K562 (cell line): ENCODE measurements around the gene COMMD4. TPM values are rescaled to one million over a fixed set of nuclear protein-coding genes. Genes with fewer than 3 reads are reported as not detected.

ENCODE experiments used
- ATAC-seq: fragments of 200-7000 bp; cut with Tn5 transposase; 3 replicates; pipeline ENCODE4 v1.9.1; 2020; ENCODE audit warnings: moderate library complexity
- BruUV-seq: library from RNA; stranded (reverse); fragments of 400-500 nt; replicated peaks from 2 replicates; lab custom pipeline; 2021; lab: Mats Ljungman, UMichigan
- CTCF ChIA-PET: fragments of 300-600 bp; formaldehyde crosslinking; extraction: SDS; loops from one replicate; lab custom pipeline; 2021; ENCODE audit warnings: low intra/inter-chr PET ratio; lab: Yijun Ruan, JAX
- POLR2A ChIA-PET: fragments of 300-600, 350-650 bp; sonication (Branson Sonifier 250); formaldehyde crosslinking; extraction: SDS; loops from one replicate; lab custom pipeline; 2021; ENCODE audit warnings: antibody characterized with exemption, inconsistent platforms; lab: Yijun Ruan, JAX
- DNase-seq, 4 experiments: peaks; one replicate each; pipeline versions ENCODE4 v3.0.0 to v3.0.0-alpha.2; 2011 to 2018; ENCODE audit warnings: low spot score in 3 of 4, mixed read lengths in 3 of 4; ENCODE audit errors: extremely low read depth in 1 of 4
- FAIRE-seq: peaks from 2 replicates; lab custom pipeline; 2011; peaks lifted over from hg19 to GRCh38; lab: Jason Lieb, UNC
- H2AFZ ChIP-seq: 2 replicates; pipeline ENCODE4 v1.6.0; 2011; ENCODE audit warnings: low read depth, low read length, control low read depth, inconsistent platforms
- H3K27ac ChIP-seq: fragments of 200-600 bp; 3 replicates; pipeline ENCODE4 v1.8.0; 2011; ENCODE audit warnings: low read depth, mild to moderate bottlenecking, control low read depth, inconsistent platforms, low read length, moderate library complexity, mixed read lengths; ENCODE audit errors: extremely low read depth
- H3K27me3 ChIP-seq, 2 experiments: fragments of 300-600 bp in 1 of 2; 2 replicates in 1 of 2; 3 replicates in 1 of 2; pipeline versions ENCODE4 v1.6.0 to v1.8.0; 2011; ENCODE audit warnings: inconsistent platforms in 2 of 2, low read length in 2 of 2, mild to moderate bottlenecking in 1 of 2, mixed read lengths in 1 of 2, moderate library complexity in 1 of 2; ENCODE audit not compliant: control insufficient read depth in 2 of 2, insufficient read depth in 2 of 2
- H3K36me3 ChIP-seq: fragments of 300-600 bp; 3 replicates; pipeline ENCODE4 v1.8.0; 2011; ENCODE audit warnings: mild to moderate bottlenecking, low read length, inconsistent platforms; ENCODE audit not compliant: control insufficient read depth, insufficient read depth
- H3K4me1 ChIP-seq, 2 experiments: fragments of 200-600 bp in 1 of 2; replicated peaks in 1 of 2; 2 replicates in 1 of 2; 3 replicates in 1 of 2; pipeline versions ENCODE4 v1.5.1 to v1.8.0; 2011; ENCODE audit warnings: inconsistent platforms in 2 of 2, low read length in 2 of 2, mild to moderate bottlenecking in 1 of 2, mixed read lengths in 1 of 2, moderate library complexity in 1 of 2; ENCODE audit not compliant: control insufficient read depth in 2 of 2, insufficient read depth in 2 of 2
- H3K4me2 ChIP-seq: 2 replicates; pipeline ENCODE4 v1.6.1; 2011; ENCODE audit warnings: low read length, control low read depth, inconsistent platforms, mixed read lengths; ENCODE audit not compliant: insufficient read depth
- H3K4me3 ChIP-seq: fragments of 200-600 bp; sonication (generic), shearing (Covaris generic); 2 replicates; pipeline ENCODE4 v1.5.1; 2016; ENCODE audit warnings: control low read depth, inconsistent platforms
- H3K79me2 ChIP-seq: fragments of 200-600 bp; 3 replicates; pipeline ENCODE4 v1.8.0; 2011; ENCODE audit warnings: low read length, inconsistent platforms; ENCODE audit not compliant: control insufficient read depth, insufficient read depth
- H3K9ac ChIP-seq, 2 experiments: 2 replicates each; pipeline versions ENCODE4 v1.6.0 to v1.6.1; 2011; ENCODE audit warnings: low read depth in 2 of 2, low read length in 2 of 2, control low read depth in 1 of 2, inconsistent platforms in 1 of 2, mild to moderate bottlenecking in 1 of 2, mixed read lengths in 1 of 2; ENCODE audit not compliant: insufficient read depth in 1 of 2
- H3K9me1 ChIP-seq: one replicate; pipeline ENCODE4 v1.6.0; 2011; ENCODE audit warnings: inconsistent platforms, mild to moderate bottlenecking, low read length, moderate library complexity; ENCODE audit not compliant: control insufficient read depth, insufficient read depth
- H3K9me3 ChIP-seq: replicated peaks from 2 replicates; pipeline ENCODE4 v1.5.1; 2011; ENCODE audit warnings: low read depth, low read length, inconsistent platforms; ENCODE audit not compliant: control insufficient read depth, insufficient read depth
- H4K20me1 ChIP-seq: replicated peaks from 2 replicates; pipeline ENCODE4 v1.6.1; 2011; ENCODE audit warnings: low read length, inconsistent platforms, mixed read lengths; ENCODE audit not compliant: control insufficient read depth, insufficient read depth
- ARID1B ChIP-seq: fragments of 450-650 bp; IDR thresholded peaks from 2 replicates; pipeline ENCODE4 v1.6.1; 2016; ENCODE audit warnings: antibody characterized with exemption, mild to moderate bottlenecking, inconsistent platforms
- BHLHE40 ChIP-seq: IDR thresholded peaks from 2 replicates; pipeline ENCODE4 v1.6.1; 2011; ENCODE audit warnings: low read length, improper control_type of control experiment
- HDGF ChIP-seq: fragments of 450-650 bp; IDR thresholded peaks from 2 replicates; pipeline ENCODE4 v1.6.1; 2016
- JUN ChIP-seq, 2 experiments: sonication (generic) in 1 of 2; formaldehyde crosslinking in 1 of 2; IDR thresholded peaks; 2 replicates each; pipeline versions ENCODE4 v1.6.1 to v1.8.0; 2012 to 2022; ENCODE audit warnings: borderline replicate concordance in 2 of 2, mild to moderate bottlenecking in 2 of 2, improper control_type of control experiment in 1 of 2, low read depth in 1 of 2, low read length in 1 of 2, missing genetic modification reagents in 1 of 2
- KLF10 ChIP-seq: fragments of 250-450 bp; sonication (Bioruptor Pico); IDR thresholded peaks from 2 replicates; pipeline ENCODE4 v1.6.1; 2021; ENCODE audit warnings: matching md5 sums
- NR1H2 ChIP-seq: sonication (generic); formaldehyde crosslinking; IDR thresholded peaks from 2 replicates; pipeline ENCODE4 v1.4.0; 2020; ENCODE audit warnings: mild to moderate bottlenecking, missing genetic modification reagents
- NR2C1 ChIP-seq, 2 experiments: fragments of 450-650 bp; IDR thresholded peaks; 2 replicates each; pipeline ENCODE4 v1.6.1; 2017; ENCODE audit warnings: mild to moderate bottlenecking in 2 of 2, antibody characterized with exemption in 1 of 2, inconsistent platforms in 1 of 2, missing compliant biosample characterization in 1 of 2, missing genetic modification characterization in 1 of 2
- SAFB ChIP-seq: fragments of 200-400 bp; formaldehyde crosslinking; IDR thresholded peaks from 2 replicates; pipeline ENCODE4 v1.6.1; 2017; ENCODE audit warnings: low read depth, low read length, borderline replicate concordance
- SMAD3 ChIP-seq: fragments of 450-650 bp; formaldehyde crosslinking; conservative IDR thresholded peaks from 2 replicates; pipeline ENCODE4 v1.4.0; 2020; ENCODE audit warnings: mild to moderate bottlenecking
- SMAD4 ChIP-seq: fragments of 250-450 bp; sonication (Bioruptor Pico); conservative IDR thresholded peaks from 2 replicates; pipeline ENCODE4 v1.8.0; 2021; ENCODE audit warnings: inconsistent platforms, mild to moderate bottlenecking, moderate library complexity
- SREBF2 ChIP-seq: sonication (generic); formaldehyde crosslinking; IDR thresholded peaks from 2 replicates; pipeline ENCODE4 v1.4.0; 2020; ENCODE audit warnings: mild to moderate bottlenecking, missing genetic modification reagents
- ZKSCAN3 ChIP-seq: fragments of 250-450 bp; sonication (Bioruptor Pico); IDR thresholded peaks from 2 replicates; pipeline ENCODE4 v1.4.0; 2020
- ZNF133 ChIP-seq: fragments of 250-450 bp; sonication (Bioruptor Pico); IDR thresholded peaks from 2 replicates; pipeline ENCODE4 v1.4.0; 2020; ENCODE audit warnings: mild to moderate bottlenecking
- ZNF764 ChIP-seq: fragments of 250-450 bp; sonication (Bioruptor Pico); IDR thresholded peaks from 2 replicates; pipeline ENCODE4 v1.4.0; 2020; ENCODE audit warnings: low read depth, mild to moderate bottlenecking, moderate library complexity
- WGBS: fragments of 100-300 bp; shearing (Covaris generic); methylation state at CpG from one replicate; pipeline ENCODE4 v1.1.6; 2016; ENCODE audit warnings: low coverage, mixed read lengths; ENCODE audit not compliant: insufficient coverage; ENCODE audit errors: missing lambda C conversion rate; 5-methylcytosine and 5-hydroxymethylcytosine counted together
- in situ Hi-C: fragments of 300-500 bp; cut with MboI; formaldehyde crosslinking; loops from 4 replicates; pipeline ENCODE4 v1.15.0; 2018; ENCODE audit warnings: inconsistent platforms, mixed read lengths
- intact Hi-C: fragments of 100-400 bp; cut with micrococcal nuclease; formaldehyde crosslinking; loops from 2 replicates; pipeline ENCODE4 v1.14.2; 2022
- polyA plus RNA-seq, 8 experiments: library from polyadenylated mRNA; depleted of rRNA in 4 of 8; stranded (reverse) in 5 of 8; unstranded in 3 of 8; fragments of >200 nt; fragmentation: Nextera tagmentation in 2 of 8; fragmentation: Illumina TruSeq in 1 of 8; extraction: Ambion mirVana in 2 of 8; extraction: Trizol in 1 of 8; gene quantifications; 2 replicates each; pipeline versions ENCODE4 v1.2.1 to v1.2.3, GENCODE V29; 2011 to 2014; ENCODE audit warnings: inconsistent platforms in 1 of 8, missing spikeins in 1 of 8
- total RNA-seq, 7 experiments: library from RNA; depleted of rRNA in 6 of 7; stranded (reverse); fragments of >200 nt in 6 of 7; fragmentation: Illumina TruSeq in 2 of 7; extraction: Trizol in 2 of 7; gene quantifications; 2 replicates each; pipeline versions ENCODE4 v1.2.1 to v1.2.3, GENCODE V29; 2011 to 2021; ENCODE audit warnings: low replicate concordance in 1 of 7
- TF ChIP-seq, protein P1 (sequence below): IDR thresholded peaks from 2 replicates; pipeline ENCODE4 v1.6.1; 2014; ENCODE audit warnings: antibody characterized with exemption
- TF ChIP-seq, protein P2 (sequence below): sonication (generic); formaldehyde crosslinking; IDR thresholded peaks from 2 replicates; pipeline ENCODE4 v1.8.0; 2022; ENCODE audit warnings: mild to moderate bottlenecking, missing genetic modification reagents, borderline replicate concordance

COMMD4 gene
- total and polyA plus RNA-seq, 9 of the 15 experiments (the other 6 are each of a cell fraction or from before 2014, with no cell fraction given), result 20.4 to 140 (median 63.9) TPM

DNA sequence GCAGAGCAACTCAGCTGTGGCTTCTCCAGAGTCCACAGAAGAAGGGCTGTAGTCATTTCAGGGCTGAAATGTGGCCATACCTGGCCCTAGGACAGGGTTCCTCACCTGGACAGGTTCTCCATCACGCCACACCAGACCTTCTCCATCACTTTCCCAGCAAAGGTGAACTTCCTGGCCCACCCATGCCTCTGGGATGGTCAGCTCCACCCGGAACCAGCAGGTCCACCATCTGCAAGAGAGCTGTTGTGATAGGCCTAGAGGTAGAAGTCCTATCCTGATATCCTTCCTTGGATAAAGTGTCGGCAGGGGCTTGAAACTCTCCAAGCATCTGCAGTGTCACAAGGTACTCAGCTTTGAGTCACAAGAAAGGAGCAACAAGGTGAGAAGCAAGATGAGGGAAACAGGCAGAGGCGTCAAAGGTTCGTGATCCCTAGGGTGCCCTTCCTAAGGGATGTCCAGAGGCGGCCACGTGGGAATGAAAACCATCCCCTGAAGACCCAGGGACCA lies 31.6 kb downstream of the COMMD4 start (continued):
- no peak for TF ChIP-seq NR1H2
- no peak for TF ChIP-seq ZKSCAN3 (CRISPR knock-in tag)
- peak; percentile 73; the same call in 1 of the 2 replicates for TF ChIP-seq HDGF
- no peak for TF ChIP-seq KLF10 (CRISPR knock-in tag)

DNA sequence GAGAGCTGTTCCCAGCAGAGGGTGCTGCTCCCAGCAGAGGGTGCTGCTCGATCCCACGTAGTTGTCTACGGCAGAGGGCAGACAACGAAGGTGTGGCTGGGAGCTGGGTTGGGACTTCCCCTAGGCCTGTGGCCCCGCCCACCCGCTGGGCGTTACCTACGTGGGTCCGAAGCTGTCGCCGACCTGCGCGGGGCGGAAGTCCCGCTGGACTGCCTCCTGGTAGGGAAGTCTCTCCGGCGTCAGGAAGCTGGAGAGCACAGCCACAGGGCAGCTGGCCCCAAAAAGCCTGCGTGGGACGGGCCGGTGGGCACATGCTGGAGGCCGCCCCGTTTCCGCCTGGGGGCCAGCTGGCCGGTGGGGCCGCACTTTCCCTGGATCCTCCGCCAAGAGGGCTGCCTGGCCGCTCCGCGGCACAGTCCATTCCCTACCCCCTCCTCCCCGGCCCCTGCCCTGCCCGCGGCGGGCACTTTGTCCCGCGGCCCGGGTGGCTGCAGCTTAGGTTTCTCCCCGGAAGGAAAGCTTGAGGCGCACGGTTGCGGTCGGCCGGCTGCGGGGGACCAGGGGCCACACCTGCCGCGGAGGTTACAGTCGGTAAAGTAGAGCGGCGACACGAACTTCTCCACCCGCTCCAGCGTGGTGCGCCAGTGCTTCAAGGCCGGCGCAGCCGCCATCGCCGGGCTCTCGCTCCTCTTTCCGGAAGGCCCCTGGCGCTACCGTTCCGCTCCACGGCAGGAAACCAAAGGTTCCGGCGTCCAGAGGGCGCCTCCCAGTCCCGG lies 32.2 kb downstream of the COMMD4 start, which contains the start of gene MAN2C1:
TSS of gene MAN2C1 (minus strand) at position 695 of the 776 bp plus-strand sequence. CDS start at position 671, 24 bp downstream.
- Histone ChIP-seq H3K4me2 (peak within 1 kb of the TSS; percentile 94), H3K4me3 (peak within 1 kb of the TSS; percentile 96), H3K27me3 (no peaks in the 10 kb centered on the region), H3K9ac (peak within 1 kb of the TSS; percentile 94 to 98), H3K27ac (peak within 1 kb of the TSS; percentile 96), H3K9me1 (no peaks in the 10 kb centered on the region), H3K36me3 (peaks cover 76% of the 10 kb centered on the region), H3K4me1 (peaks cover 12 to 14% of the 10 kb centered on the region in 2 experiments; a peak in 4 of 5 replicates), H3K9me3 (no peaks in the 10 kb centered on the region), H4K20me1 (peaks cover 10% of the 10 kb centered on the region), H2AFZ (peak within 1 kb of the TSS; percentile 90), H3K79me2 (peaks cover 26% of the 10 kb centered on the region)
- no TSS peak for BruUV-seq
- intact Hi-C loops (loop anchor here (1.0 to 2.0 kb wide), 3 partner anchors 85 to 315 kb away; partner anchors contain the start of gene IMP3), in situ Hi-C loops (loop anchor here (5.0 kb wide), 1 partner anchor 309 kb away; no protein-coding TSS in a partner anchor)
- POLR2A ChIA-PET, result interaction anchor here (0.6 to 2.5 kb wide), 33 partner anchors 9 to 827 kb away, joined by 3 to 36 read pairs (median 4); partner anchors contain the start of genes ARID3B, IMP3, PTPN9 and SNUPN
- CTCF ChIA-PET, result interaction anchor here (1.6 kb wide), 1 partner anchor 272 kb away, joined by 9 read pairs; the partner anchor contains the start of gene IMP3
- FAIRE-seq (peak; percentile 99), DNase-seq (peak; percentile 96 to 99 (median 96)), ATAC-seq (peak; percentile 97)
- 0% methylated on average over 55 of the region's 67 CpGs for WGBS
- TF ChIP-seq NR2C1 (IDR thresholded peaks at IDR 0.05) (peak; percentile 74), NR2C1 (tag; IDR thresholded peaks at IDR 0.05) (peak; percentile 77), SREBF2 (CRISPR knock-in tag) (no peak), BHLHE40 (0 out of 2 replicates have a peak, but pooled peaks have one; percentile 18), SAFB (peak; percentile 93), JUN (IDR thresholded peaks at IDR 0.05; ENCODE audit: borderline replicate concordance, low read depth, low read length) (peak; percentile 36; the same call in 1 of the 2 replicates), JUN (CRISPR knock-in tag; IDR thresholded peaks at IDR 0.05; ENCODE audit: borderline replicate concordance) (peak; percentile 68; the same call in 1 of the 2 replicates), ARID1B (peak; percentile 48), ZNF133 (CRISPR knock-in tag) (no peak), SMAD4 (CRISPR knock-in tag) (peak; percentile 92), SMAD3 (CRISPR knock-in tag) (0 out of 2 replicates have a peak, but pooled peaks have one; percentile 35), ZNF764 (CRISPR knock-in tag) (peak; percentile 49; the same call in 1 of the 2 replicates)
- TF ChIP-seq, protein P1, sequence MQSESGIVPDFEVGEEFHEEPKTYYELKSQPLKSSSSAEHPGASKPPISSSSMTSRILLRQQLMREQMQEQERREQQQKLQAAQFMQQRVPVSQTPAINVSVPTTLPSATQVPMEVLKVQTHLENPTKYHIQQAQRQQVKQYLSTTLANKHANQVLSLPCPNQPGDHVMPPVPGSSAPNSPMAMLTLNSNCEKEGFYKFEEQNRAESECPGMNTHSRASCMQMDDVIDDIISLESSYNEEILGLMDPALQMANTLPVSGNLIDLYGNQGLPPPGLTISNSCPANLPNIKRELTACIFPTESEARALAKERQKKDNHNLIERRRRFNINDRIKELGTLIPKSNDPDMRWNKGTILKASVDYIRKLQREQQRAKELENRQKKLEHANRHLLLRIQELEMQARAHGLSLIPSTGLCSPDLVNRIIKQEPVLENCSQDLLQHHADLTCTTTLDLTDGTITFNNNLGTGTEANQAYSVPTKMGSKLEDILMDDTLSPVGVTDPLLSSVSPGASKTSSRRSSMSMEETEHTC, result no peak
- TF ChIP-seq, protein P2, sequence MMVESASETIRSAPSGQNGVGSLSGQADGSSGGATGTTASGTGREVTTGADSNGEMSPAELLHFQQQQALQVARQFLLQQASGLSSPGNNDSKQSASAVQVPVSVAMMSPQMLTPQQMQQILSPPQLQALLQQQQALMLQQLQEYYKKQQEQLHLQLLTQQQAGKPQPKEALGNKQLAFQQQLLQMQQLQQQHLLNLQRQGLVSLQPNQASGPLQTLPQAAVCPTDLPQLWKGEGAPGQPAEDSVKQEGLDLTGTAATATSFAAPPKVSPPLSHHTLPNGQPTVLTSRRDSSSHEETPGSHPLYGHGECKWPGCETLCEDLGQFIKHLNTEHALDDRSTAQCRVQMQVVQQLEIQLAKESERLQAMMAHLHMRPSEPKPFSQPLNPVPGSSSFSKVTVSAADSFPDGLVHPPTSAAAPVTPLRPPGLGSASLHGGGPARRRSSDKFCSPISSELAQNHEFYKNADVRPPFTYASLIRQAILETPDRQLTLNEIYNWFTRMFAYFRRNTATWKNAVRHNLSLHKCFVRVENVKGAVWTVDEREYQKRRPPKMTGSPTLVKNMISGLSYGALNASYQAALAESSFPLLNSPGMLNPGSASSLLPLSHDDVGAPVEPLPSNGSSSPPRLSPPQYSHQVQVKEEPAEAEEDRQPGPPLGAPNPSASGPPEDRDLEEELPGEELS (CRISPR knock-in tag), result no peak; the same call in 1 of the 2 replicates
